Type B pancreatic cell (in vitro differentiated cells): ENCODE measurements around the gene MBD3. TPM values are rescaled to one million over a fixed set of nuclear protein-coding genes. Genes with fewer than 3 reads are reported as not detected.

Source experiments
- DNase-seq: peaks from one replicate; pipeline ENCODE4 v3.0.0; 2021; ENCODE audit warnings: mixed read lengths; ENCODE audit not compliant: unreplicated experiment; ENCODE audit errors: extremely low spot score
- H3K27ac Mint-ChIP-seq: 2 replicates; pipeline ENCODE4 v1.8.0; 2021; ENCODE audit warnings: mild to moderate bottlenecking, mixed read lengths
- H3K27me3 Mint-ChIP-seq: 2 replicates; pipeline ENCODE4 v1.8.0; 2021; ENCODE audit warnings: mixed read lengths
- H3K36me3 Mint-ChIP-seq: 2 replicates; pipeline ENCODE4 v1.8.0; 2021; ENCODE audit warnings: mixed read lengths
- H3K4me1 Mint-ChIP-seq: one replicate; pipeline ENCODE4 v1.8.0; 2021; ENCODE audit warnings: mixed read lengths; ENCODE audit not compliant: unreplicated experiment
- H3K4me3 Mint-ChIP-seq: 2 replicates; pipeline ENCODE4 v1.8.0; 2021; ENCODE audit warnings: mild to moderate bottlenecking, mixed read lengths
- H3K9me3 Mint-ChIP-seq: 2 replicates; pipeline ENCODE4 v1.8.0; 2021; ENCODE audit warnings: mixed read lengths
- CTCF ChIP-seq: fragments of 200-600 bp; sonication (generic); conservative IDR thresholded peaks from 2 replicates; pipeline ENCODE4 v1.5.0; 2021; ENCODE audit warnings: antibody characterized with exemption, mild to moderate bottlenecking
- total RNA-seq: library from RNA; stranded (reverse); gene quantifications from 2 replicates; pipeline ENCODE4 v1.2.1, GENCODE V29; 2021; ENCODE audit warnings: low replicate concordance

MBD3 gene
- total RNA-seq, 1 donor from 2014 or later: 110 TPM

GRCh38 chr19:1577090-1577928 lies 15.4 kb downstream of the MBD3 start:
- H3K27ac Mint-ChIP-seq: no peak overlapping the region
- no peaks in the 10 kb centered on the region for H3K36me3 Mint-ChIP-seq
- no peaks in the 10 kb centered on the region for H3K27me3 Mint-ChIP-seq
- H3K4me1 Mint-ChIP-seq: peaks cover 5% of the 10 kb centered on the region
- no peak overlapping the region for H3K4me3 Mint-ChIP-seq
- H3K9me3 Mint-ChIP-seq: no peaks in the 10 kb centered on the region
- no peak for TF ChIP-seq CTCF
- no peak for DNase-seq

GRCh38 chr19:1576242-1577089 lies 16.2 kb downstream of the MBD3 start:
- no peaks in the 10 kb centered on the region for H3K36me3 Mint-ChIP-seq
- H3K4me1 Mint-ChIP-seq: peaks cover 5% of the 10 kb centered on the region
- H3K27ac Mint-ChIP-seq: no peak overlapping the region
- TF ChIP-seq CTCF: no peak
- no peak overlapping the region for H3K4me3 Mint-ChIP-seq
- DNase-seq: no peak
- no peaks in the 10 kb centered on the region for H3K9me3 Mint-ChIP-seq
- no peaks in the 10 kb centered on the region for H3K27me3 Mint-ChIP-seq

GRCh38 chr19:1575323-1576241 lies 17.1 kb downstream of the MBD3 start:
- no peak for TF ChIP-seq CTCF
- no peak overlapping the region for H3K4me3 Mint-ChIP-seq
- H3K4me1 Mint-ChIP-seq: peaks cover 5% of the 10 kb centered on the region
- no peak overlapping the region for H3K27ac Mint-ChIP-seq
- peaks cover under 1% of the 10 kb centered on the region for H3K27me3 Mint-ChIP-seq
- no peaks in the 10 kb centered on the region for H3K9me3 Mint-ChIP-seq
- DNase-seq: no peak
- H3K36me3 Mint-ChIP-seq: no peaks in the 10 kb centered on the region

- H3K9me3 Mint-ChIP-seq: no peaks in the 10 kb centered on the region
- no peak for TF ChIP-seq CTCF
- no peak overlapping the region for H3K4me3 Mint-ChIP-seq
- no peaks in the 10 kb centered on the region for H3K36me3 Mint-ChIP-seq
- peaks cover 10% of the 10 kb centered on the region for H3K27me3 Mint-ChIP-seq
- DNase-seq: no peak
- H3K4me1 Mint-ChIP-seq: peaks cover 11% of the 10 kb centered on the region
- H3K27ac Mint-ChIP-seq: no peak overlapping the region
Observed at GRCh38 chr19:1574354-1575136, 18.1 kb downstream of the MBD3 start.

- DNase-seq: no peak
- TF ChIP-seq CTCF: no peak
- Mint-ChIP-seq H3K9me3 (no peaks in the 10 kb centered on the region), H3K4me1 (peaks cover 11% of the 10 kb centered on the region), H3K4me3 (no peak overlapping the region), H3K27me3 (peaks cover 10% of the 10 kb centered on the region), H3K27ac (no peak overlapping the region), H3K36me3 (no peaks in the 10 kb centered on the region)
Observed at GRCh38 chr19:1572795-1573194, 19.9 kb downstream of the MBD3 start.
